OCI-LY3 (cell line): ENCODE results near the gene RIOX2.

ENCODE experiments used
- EZH2phosphoT487 ChIP-seq: fragments of 200-600 bp; shearing (Covaris generic); IDR thresholded peaks from 2 replicates; pipeline ENCODE4 v1.6.1; 2018; ENCODE audit warnings: antibody characterized with exemption, mixed run types, low read depth
- TF ChIP-seq, protein P1 (sequence below): fragments of 200-600, 300-600 bp; sonication (generic); IDR thresholded peaks from 2 replicates; pipeline ENCODE4 v1.5.1; 2014; ENCODE audit warnings: antibody characterized with exemption, low read length, low read depth

DNA sequence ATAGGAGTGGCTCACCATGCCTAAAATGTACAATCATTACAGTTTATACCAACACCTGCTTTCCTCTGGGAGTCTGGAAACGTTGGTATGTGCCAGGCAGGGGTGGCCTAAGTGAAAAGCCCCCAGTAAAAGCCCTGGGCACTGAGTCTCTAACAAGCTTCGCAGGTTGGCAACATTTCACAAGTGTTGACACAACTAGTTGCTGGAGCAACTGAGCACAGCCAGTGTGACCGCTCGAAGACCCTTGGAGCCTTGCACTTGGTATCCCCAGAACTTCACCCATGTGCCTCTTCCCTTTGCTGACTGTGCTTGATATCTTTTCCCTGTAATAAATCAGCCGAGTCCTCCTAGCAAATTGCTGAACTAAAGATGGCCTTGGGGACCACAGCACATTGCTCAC, 2.7 kb downstream of the RIOX2 start:
- TF ChIP-seq, protein P1, sequence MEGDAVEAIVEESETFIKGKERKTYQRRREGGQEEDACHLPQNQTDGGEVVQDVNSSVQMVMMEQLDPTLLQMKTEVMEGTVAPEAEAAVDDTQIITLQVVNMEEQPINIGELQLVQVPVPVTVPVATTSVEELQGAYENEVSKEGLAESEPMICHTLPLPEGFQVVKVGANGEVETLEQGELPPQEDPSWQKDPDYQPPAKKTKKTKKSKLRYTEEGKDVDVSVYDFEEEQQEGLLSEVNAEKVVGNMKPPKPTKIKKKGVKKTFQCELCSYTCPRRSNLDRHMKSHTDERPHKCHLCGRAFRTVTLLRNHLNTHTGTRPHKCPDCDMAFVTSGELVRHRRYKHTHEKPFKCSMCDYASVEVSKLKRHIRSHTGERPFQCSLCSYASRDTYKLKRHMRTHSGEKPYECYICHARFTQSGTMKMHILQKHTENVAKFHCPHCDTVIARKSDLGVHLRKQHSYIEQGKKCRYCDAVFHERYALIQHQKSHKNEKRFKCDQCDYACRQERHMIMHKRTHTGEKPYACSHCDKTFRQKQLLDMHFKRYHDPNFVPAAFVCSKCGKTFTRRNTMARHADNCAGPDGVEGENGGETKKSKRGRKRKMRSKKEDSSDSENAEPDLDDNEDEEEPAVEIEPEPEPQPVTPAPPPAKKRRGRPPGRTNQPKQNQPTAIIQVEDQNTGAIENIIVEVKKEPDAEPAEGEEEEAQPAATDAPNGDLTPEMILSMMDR, result no peak
- TF ChIP-seq EZH2phosphoT487, result no peak
